Central memory CD4-positive, alpha-beta T cell (primary cell): ENCODE results near the gene IGIP.

ENCODE experiments used
- DNase-seq: peaks from one replicate; pipeline ENCODE4 v3.0.0; 2022
- total RNA-seq, 3 experiments: gene quantifications; one replicate each; lab custom pipeline; 2026; lab: John Stamatoyannopoulos, UW

IGIP gene
- 3.8 to 20.9 (median 9.3) reads per million in 3 experiments for total RNA-seq

DNA sequence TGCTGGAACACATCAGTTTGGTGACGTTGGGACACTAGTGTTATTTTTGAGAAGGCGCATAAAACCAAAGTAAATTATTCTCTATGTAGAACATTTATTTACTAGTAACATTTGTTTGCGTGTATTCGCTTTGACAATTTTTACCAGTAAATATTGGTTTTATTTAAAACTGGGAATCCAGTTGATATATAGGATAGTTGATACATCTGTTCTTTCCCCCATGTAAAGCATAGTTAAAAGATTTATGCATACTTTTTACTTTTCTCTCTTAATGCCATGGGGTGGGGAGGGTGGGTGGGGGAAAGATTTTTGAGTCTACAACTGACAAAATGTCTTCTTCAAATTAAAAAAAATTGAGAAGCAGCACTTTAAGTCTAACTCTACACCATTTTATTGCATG, at the start of gene IGIP:
Gene IGIP (plus strand): TSS at position 301 of the 400 bp plus-strand sequence. CDS start 2,540 bp downstream, outside the sequence.
- no peak for DNase-seq

DNA sequence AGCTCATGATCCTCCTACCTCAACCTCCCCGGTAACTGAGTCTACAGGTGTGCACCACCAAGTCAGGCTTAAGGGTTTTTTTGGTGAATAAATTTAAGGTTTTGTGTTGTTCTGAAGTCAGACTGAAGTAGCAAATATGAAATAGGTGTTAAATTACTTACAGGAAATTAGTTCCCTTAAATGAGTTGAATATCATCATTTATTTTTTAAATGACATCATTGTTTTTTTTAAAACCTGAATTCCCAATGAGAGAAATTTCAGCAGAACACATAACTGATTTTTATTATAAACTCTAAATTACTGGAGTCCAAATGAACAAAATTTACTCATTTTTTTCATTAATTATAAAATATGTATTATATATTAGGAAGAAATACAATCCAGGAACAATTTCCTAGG, 49.6 kb upstream of the IGIP start:
- no peak for DNase-seq

DNA sequence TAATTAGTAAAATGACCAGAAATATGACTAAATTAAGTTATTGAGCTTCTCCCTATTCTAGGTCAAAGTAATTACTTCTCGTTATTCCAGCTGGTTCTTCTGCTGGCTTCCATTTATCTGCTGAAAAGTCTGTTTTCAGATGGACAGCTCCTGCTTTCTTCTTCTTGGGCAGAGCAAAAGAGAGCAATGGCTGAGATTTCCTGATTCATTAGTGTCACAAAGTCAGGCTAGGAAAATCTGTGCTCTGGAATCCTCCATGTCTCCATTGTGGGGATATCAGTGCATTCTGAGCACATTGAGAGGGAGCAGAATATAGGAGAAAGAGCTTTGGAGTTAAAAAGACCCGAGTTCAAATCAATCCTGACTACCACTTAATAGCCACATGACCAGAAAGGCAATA, 48.9 kb upstream of the IGIP start:
- no peak for DNase-seq

DNA sequence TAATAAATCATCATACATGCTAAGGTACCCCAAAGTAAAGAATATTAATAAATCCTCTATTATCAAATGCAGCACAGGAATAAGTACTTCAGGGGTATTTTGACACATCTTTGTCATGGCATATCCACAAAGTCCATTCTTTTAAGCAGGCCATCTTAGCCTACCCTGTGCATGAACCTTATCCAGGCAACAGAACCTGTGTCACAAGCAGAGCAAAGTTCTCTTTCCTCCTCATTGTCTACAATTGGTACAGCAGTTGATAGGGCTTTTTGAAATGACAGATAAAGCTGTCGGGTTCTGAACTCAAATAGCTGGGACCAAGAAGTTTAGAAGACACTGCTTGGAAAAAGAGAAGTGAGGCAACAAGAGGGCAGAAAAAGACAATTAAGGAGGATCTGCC, 42.6 kb upstream of the IGIP start:
- no peak for DNase-seq

DNA sequence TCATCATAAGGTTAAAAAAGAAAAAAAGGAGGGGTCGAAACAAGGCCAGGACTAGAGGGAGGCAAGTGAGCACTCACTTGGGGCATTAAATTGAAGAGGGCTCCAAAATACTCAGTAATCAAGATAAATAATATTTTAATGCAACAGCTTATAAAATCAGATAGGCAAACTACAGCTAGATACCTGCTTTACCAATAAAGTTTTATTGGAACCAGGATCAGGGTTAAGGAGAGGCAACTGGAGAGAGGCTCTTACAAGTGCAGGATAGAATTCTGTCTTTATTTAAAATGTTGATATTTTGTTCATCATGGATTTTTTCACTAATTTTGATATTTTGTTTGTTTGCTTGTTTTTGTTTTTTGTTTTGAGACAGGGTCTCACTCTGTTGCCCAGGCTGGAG, 42.1 kb upstream of the IGIP start:
- DNase-seq, result no peak

DNA sequence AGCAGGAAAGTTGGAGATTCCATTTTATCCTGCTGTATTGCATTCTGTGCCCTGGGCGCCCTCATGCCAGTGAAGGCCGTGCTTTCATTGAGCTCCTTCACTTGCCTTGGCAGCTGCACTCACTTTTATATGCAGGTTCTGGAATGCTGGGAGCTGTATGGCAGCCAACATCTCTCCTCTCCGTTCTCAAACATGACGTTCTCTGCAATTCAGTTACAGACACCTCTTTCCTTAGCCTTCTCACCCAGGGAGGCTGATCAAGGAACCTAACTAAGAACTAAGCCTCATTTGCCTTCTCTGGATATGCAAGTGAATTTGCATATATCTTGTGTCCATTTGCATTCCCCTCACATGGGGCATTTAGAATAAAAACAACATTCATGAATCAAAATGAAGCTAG, 41.2 kb upstream of the IGIP start:
- no peak for DNase-seq

DNA sequence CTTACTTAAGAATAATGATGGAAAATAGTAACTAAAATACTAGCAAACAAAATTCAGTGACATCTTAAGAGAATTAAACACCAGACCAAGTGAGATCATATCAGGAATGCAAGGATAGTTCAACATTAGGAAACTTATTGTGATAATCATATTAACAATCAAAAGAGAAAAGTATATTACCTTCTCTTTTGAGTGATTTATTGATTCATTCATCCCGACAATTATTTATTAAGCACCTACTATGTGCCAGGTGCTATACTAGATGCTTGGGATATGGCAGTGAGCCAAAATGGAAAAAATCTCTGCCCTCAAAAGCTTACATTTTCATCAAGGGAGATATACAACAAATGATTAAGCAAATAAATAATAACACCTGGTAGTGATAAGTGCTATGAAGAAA, 35.5 kb upstream of the IGIP start:
- no peak for DNase-seq

DNA sequence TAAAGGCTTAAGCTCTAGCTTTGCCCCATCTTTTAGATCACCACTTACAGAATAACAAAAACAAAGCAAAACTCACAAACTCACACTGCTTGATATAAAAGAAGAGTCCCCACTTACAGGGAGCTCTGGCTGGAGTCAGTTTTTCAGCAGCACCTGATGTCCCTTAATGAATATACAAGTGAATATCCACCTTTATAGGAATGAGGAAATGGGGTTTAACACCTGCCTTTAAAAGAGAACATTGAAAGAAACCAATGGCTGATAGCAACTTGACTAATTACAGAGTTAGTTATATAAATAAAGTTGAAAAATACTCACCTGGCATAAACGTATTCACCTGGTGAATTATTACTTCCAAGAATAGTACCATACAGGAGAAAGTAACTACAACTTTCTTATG, 32.6 kb upstream of the IGIP start:
- no peak for DNase-seq

DNA sequence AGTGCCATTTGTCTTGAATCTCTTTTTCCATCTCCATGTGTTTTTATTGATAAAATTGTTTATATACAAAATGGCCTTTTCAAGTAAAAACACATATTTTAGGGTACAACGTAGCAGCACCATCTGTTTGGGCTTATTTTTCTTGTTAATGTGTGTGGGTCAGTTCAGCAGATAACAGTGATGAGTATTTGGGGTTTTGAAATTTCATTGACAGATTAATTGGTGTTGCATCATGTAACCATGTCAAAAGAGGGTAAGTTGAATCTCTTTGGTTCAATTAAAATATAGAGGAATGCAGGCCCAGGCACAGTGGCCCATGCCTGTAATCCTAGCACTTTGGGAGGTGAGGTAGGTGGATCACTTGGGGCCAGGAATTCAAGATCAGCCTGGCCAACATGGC, 31.9 kb upstream of the IGIP start:
- DNase-seq, result no peak

DNA sequence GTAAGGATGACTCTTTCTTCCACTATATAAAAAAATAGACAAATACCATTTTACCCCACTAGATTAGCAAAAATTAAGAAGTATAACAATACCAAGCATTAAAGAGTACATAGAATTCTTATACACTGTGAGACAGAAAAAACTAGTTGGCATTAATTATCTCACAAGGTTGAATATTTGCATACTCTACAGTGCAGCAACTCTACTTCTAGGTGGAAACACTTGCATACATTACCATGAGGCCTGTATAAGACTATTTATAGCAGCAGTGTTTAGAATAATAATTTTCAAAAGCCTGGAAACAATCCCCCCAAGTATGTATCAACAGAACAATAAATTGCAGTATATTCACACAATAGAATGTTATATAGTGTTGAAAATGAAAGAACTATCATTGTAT, 30.8 kb upstream of the IGIP start:
- DNase-seq, result no peak

DNA sequence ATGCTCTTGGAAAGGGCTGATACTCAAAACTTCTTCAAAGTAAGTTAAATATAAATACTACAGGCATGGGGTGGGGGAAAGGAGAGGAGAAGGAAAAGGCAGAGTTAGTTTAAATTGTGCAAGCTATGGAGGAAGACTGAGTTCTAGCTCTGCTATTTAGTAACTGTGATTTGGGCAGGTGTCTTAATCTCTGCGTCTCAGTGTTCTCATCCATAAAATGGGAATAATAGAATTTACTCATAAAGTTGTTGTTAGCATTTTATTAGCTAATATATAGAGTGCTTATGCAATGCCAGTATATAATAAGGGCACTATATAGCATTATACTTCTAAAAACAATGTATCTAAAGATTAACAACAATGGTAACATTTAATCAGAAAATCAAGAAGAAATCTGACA, 24.6 kb upstream of the IGIP start:
- no peak for DNase-seq

DNA sequence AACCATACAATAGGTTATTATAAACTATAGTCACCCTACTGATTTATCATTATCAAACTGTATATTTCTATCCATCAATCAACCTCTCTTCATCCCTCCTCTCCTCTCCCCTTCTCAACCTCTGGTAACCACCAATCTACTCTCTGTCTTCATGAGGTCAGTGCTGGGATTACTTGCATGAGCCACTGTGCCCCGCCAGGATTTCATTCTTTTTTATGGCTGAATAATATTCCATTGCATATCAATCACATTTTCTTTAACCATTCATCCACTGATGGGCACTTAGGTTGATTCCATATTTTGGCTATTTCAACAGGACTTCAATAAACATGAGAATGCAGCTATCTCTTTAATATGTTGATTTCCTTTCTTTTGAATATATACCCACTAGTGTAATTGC, 22.6 kb upstream of the IGIP start:
- no peak for DNase-seq

DNA sequence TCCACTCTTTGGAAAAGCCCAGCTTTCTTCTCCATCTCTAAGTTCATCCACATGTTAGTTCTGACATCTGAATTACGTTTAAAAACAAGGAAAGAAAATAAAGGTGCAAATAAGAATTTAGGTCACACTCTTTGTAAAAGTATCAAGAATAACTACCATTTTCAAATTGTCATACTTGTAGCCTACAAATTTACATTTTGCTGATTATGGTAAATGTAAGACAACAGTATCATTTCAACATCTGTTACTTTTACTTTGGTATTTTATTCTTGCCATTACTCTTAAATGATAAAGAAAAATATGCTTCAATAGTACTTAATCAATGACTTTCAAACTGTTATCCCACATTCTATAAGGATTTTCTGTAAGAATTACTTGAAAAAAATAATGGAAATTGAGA, 21.6 kb upstream of the IGIP start:
- no peak for DNase-seq

DNA sequence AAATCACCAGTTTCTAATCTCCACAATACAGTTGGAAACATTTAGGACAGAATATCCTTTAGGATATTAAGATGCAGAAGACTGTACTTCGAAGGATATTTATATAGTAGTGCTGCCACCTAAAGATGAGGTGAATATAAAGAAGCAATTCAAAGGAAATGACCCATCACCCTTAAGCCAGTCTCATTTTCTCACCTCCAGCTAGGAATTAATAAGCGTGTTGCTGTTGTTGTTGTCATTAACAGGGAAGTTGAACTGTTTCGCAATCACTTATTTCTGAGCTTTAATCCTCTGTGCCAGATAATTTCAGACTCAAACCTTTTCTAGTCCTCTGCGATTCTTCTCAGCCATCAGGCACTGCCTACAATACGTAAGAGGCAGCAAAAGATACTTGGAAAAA, 19.6 kb upstream of the IGIP start:
- no peak for DNase-seq

DNA sequence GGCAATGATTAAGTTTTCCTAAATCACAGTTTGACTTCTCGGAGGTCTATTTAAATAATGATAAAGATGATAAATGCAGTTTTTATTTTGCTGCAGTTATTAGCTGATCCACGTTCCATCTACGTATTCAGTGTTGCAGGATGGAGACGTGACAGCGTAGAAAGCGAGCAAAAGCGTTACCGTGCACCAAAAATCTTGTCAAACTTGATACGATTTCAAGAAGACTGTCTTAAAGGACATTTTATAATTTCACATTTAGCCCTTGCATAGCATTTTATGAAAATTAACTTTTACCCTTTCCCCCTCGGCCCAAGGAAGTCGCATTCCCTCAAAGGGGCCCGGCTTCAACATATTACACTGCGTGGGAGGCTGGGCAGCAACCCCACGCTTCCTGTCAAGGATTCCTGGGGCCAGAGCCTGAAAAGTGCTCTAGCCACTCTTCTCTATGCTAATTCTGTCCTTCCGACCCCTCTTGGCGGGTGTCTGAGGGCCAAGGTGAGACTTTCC, 18.9 kb upstream of the IGIP start:
- DNase-seq, result no peak

DNA sequence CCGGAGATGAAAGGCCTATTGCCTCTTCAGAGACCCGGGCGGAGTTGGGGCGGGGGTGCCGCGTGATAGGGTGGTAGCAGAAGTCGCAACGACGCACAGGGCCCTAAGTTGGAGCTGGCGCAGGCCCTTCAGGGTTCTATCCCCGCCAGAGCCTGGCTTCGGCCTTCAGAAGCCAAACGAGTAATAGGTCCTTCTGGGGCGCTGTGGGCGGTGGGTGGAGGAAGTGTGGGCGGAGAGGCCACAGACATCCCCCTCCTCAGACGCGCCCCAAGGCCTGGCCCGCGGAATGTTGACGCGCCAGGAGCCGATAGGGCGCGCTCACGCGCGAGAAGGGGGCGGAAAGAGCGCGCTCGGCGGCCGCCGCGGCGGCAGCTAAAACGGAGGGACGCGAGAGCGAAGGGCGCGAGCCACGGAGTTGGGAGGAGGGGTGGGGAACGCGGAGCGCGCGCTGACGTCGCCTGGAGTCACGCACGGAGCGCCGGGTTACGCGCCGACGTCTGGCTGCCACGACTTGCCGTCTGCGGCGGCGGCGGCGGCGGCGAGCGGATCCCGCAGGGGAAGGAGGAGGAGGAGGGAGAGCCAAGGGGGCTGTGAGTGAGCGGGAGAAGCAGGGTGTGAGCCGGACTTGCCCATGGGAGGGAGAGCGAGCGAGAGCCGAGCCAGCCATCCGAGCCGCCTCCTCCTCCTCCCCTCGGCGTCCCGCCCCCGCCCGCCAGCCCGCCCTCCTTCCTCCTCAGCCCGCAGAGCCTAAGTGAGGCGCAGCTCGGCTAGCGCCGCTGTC, 18.2 kb upstream of the IGIP start:
- DNase-seq, result peak; percentile 94

DNA sequence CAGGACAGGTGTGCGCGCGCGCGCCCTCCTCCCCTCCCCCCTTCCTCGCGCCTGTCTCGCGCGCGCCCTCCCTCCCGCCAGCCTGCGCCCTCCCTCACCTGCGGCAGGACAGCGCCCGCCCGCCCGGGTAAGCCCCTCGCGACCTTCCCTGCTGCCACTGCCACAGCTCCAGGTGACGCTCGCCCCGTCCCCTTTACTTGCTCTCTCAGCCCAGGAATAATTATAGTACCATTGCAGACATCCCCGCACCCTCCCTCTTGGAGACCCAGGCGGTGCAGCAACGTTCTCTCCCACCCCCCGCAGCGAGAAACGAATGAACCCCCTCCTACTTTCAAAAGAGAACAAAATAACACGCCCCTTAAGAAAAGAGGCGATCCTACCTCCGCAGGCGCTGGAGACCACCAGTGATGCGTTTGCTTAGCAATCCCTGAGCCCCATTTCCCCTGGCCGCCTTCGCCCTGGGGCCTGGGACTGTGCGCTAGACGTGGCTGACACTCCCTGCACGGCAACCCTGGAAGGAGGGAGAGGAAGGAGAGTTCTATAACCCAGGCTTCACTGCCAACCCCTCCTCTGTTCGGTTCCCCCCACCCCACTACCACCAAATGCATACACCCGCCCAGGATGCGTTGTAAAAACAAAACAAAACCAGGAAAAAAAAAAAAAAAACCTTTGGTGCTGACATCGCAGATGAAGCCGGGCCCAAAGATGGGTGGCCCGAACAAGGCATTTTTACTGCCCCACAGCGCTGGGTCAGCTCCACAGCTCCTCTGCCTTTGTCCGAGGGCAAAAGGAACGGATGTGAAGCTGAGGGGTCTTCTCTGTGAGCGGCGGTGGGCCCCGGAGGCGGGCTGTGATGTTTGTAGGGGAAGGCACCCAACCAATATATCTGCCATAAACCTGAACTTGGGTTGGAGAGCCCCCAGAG, 17.4 kb upstream of the IGIP start:
- no peak for DNase-seq

DNA sequence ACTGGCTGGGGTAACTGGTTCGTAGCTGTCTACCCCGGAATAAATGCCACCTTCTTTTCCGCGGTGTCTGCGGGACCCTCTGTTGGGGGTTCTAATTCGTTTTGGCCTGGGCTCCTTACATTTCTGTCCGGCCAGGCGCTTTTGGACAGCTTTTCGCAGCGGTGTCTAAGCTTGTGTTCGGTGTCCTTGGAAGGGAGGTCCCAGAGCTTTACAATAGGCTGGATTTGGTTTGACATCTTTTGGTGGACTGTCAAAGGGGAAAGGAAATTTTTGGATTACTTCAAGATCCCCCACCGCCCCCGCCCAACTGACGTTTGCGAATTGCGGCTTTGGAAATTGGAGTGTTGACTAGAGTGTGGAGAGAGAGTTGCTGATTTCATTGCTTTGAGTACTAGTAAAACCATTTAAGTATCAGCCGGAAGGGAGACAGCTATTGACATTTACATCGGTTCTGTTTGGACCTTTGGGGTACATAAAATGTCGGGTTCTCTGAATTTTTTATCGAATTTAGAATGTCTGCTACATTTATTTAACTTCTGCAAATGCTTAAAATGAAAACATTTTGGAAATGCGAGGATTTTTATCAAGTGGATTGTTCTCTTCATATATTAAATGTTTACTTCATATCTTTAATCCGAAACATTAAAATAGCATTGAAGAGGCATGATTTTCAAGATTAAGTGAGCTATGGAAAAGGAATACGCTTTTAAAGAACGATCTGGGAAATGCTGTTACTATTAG, 16.5 kb upstream of the IGIP start:
- no peak for DNase-seq

DNA sequence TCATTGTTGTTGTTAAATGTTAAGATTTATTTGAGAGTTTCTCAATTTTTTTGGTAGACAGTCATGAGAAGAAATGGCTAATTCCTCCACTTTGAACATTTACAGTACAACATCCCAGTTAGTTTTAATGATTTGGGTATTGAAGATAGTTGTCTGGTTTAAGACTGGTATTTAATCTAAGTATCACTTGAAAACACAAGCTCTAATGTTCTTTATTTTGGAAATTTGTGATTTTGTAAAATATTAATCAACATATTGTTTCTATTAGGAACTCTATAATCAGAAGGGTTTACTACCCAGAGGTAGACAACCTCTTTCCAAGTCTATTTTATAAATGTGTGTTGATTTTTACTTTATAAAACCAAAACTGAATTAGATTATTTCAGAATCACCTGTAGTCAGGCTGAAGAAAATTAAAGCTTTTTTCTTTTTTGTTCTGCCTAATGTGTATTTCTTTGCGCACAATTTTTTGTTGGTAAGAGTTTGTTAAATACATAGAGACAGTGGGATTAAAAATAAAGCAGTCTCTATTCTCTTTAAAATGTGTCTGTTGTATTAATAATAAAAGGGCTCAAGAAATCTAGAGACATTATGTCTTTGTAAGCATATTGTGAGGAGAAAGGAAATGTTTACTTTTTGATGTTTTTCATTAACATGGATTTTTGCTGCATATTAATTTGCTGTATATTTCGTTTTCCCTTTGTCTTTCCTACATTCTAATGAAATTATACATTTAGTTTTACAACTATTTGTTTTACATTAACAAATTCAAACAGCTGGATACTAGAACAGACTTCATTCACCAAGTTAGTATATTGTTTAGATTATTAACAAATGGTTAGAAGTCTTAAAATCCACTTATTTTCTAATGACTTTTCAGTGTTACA, 15.7 kb upstream of the IGIP start:
- no peak for DNase-seq

DNA sequence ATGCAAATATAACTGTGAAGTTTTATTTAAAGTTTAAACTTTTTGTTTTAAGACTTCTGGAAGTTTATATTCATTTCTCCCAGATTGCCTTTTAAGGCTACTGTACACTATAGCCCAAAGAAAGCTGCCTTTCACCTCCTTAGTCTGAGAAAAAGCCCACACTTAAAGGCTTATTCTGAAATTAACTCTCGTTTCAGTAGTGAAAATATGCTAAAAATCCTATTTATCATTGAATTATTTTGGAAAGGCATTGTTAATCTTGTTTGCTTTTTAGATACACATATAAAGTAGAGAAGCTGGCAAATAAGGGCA, 15.1 kb upstream of the IGIP start:
- DNase-seq, result no peak

DNA sequence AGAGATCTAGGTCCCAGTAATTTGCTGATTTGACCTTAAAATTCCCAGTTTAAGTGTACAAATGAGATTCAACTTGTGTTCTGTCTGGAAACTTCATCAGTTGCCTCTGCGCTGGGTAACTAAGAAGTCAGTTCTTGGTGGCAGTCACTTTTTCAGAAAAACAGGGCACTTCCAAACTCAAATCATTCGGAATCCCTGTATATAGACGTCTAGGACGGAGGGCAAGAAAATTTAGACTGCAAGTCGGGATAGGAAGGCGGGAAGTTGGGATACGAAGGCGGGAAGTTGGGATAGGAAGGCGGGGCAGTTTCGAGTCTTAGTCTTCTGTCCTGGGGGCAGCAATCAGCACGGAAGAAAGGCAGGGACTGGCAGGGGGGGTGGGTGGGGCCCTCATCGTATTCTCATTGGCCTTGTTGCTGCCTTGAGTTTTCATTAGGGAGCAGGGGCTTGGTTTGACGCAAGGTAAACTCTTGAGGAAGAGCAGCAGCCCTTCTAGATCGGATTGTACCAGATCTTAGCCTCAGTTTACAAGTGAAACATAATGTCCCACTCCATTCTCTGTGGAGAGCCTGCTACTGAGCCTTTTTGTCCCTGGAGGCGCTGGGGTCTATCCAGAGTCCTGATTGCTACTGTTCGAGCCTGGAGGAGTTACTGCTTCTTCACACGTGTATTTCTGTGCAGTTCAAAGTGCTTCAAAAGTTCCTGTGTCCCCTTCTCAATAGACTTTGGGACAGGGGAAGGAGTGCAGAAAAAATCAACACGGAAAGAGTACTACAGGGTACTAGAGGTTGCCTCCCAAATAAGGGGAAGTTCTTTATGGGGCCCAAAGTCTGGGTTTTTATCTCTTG, 14.5 kb upstream of the IGIP start:
- no peak for DNase-seq
